ENCODE measurements around the gene RHNO1.

Gene RHNO1

GRCh38 chr12:2835691-2836403, 41.2 kb upstream of the RHNO1 start:
- TF ChIP-seq CTCF (IDR thresholded peaks at IDR 0.05; ENCODE audit: low read length), result no peak
- no peak for TF ChIP-seq EZH2 (optimal IDR thresholded peaks at IDR 0.05; ENCODE audit: low read depth, low read length)
- TF ChIP-seq EZH2phosphoT487 (IDR thresholded peaks at IDR 0.05; ENCODE audit: low read length), result no peak
- Histone ChIP-seq H3K9me2 (replicated peaks; ENCODE audit: insufficient read depth, low read length) (no peaks in the 10 kb centered on the region), H3K27me3 (replicated peaks; ENCODE audit: insufficient read depth, low read length) (no peaks in the 10 kb centered on the region), H3K9ac (ENCODE audit: low read length) (no peak overlapping the region), H3K9me3 (replicated peaks; ENCODE audit: insufficient read depth, low read length) (no peaks in the 10 kb centered on the region), H3K4me3 (ENCODE audit: low read length) (no peak overlapping the region), H3K27ac (ENCODE audit: low read length) (no peak overlapping the region), H3K4me2 (ENCODE audit: low read depth, low read length) (no peak overlapping the region), H4K20me1 (ENCODE audit: insufficient read depth, low read length) (no peaks in the 10 kb centered on the region), H3K79me2 (ENCODE audit: low read length) (no peaks in the 10 kb centered on the region), H2AFZ (ENCODE audit: low read length) (no peak overlapping the region), H3K36me3 (replicated peaks; ENCODE audit: insufficient read depth, low read length) (no peaks in the 10 kb centered on the region), H3F3A (ENCODE audit: insufficient read depth, low read length) (no peaks in the 10 kb centered on the region), H3K4me1 (ENCODE audit: low read length) (no peaks in the 10 kb centered on the region)
- DNase-seq, result no peak

- no peak overlapping the region for H2AFZ ChIP-seq (ENCODE audit: low read length)
- no peaks in the 10 kb centered on the region for H3K4me1 ChIP-seq (ENCODE audit: low read length)
- H3K27ac ChIP-seq (ENCODE audit: low read length), result no peak overlapping the region
- no peak for DNase-seq
- no peak overlapping the region for H3K4me3 ChIP-seq (ENCODE audit: low read length)
- no peaks in the 10 kb centered on the region for H3K9me2 ChIP-seq (replicated peaks; ENCODE audit: insufficient read depth, low read length)
- H3K9ac ChIP-seq (ENCODE audit: low read length), result no peak overlapping the region
- H3K4me2 ChIP-seq (ENCODE audit: low read depth, low read length), result no peak overlapping the region
- H3K9me3 ChIP-seq (replicated peaks; ENCODE audit: insufficient read depth, low read length), result no peaks in the 10 kb centered on the region
- H3K27me3 ChIP-seq (replicated peaks; ENCODE audit: insufficient read depth, low read length), result no peaks in the 10 kb centered on the region
- H3F3A ChIP-seq (ENCODE audit: insufficient read depth, low read length), result no peaks in the 10 kb centered on the region
- no peaks in the 10 kb centered on the region for H4K20me1 ChIP-seq (ENCODE audit: insufficient read depth, low read length)
- H3K79me2 ChIP-seq (ENCODE audit: low read length), result no peaks in the 10 kb centered on the region
- H3K36me3 ChIP-seq (replicated peaks; ENCODE audit: insufficient read depth, low read length), result no peaks in the 10 kb centered on the region
- no peak for TF ChIP-seq EZH2phosphoT487 (IDR thresholded peaks at IDR 0.05; ENCODE audit: low read length)
- TF ChIP-seq CTCF (IDR thresholded peaks at IDR 0.05; ENCODE audit: low read length), result no peak
- no peak for TF ChIP-seq EZH2 (optimal IDR thresholded peaks at IDR 0.05; ENCODE audit: low read depth, low read length)
These were observed 40.4 kb upstream of the RHNO1 start for GRCh38 chr12:2836574-2836973.

GRCh38 chr12:2841056-2841650, 35.9 kb upstream of the RHNO1 start:
- H3K4me2 ChIP-seq (ENCODE audit: low read depth, low read length), result no peak overlapping the region

More at GRCh38 chr12:2841056-2841650, 35.9 kb upstream of the RHNO1 start:
- no peaks in the 10 kb centered on the region for H3K27me3 ChIP-seq (replicated peaks; ENCODE audit: insufficient read depth, low read length)
- H3K79me2 ChIP-seq (ENCODE audit: low read length), result no peaks in the 10 kb centered on the region
- no peaks in the 10 kb centered on the region for H3F3A ChIP-seq (ENCODE audit: insufficient read depth, low read length)
- no peak overlapping the region for H3K27ac ChIP-seq (ENCODE audit: low read length)
- no peaks in the 10 kb centered on the region for H3K9me2 ChIP-seq (replicated peaks; ENCODE audit: insufficient read depth, low read length)
- no peaks in the 10 kb centered on the region for H4K20me1 ChIP-seq (ENCODE audit: insufficient read depth, low read length)
- DNase-seq, result no peak
- TF ChIP-seq CTCF (IDR thresholded peaks at IDR 0.05; ENCODE audit: low read length) (no peak), EZH2 (optimal IDR thresholded peaks at IDR 0.05; ENCODE audit: low read depth, low read length) (no peak), EZH2phosphoT487 (IDR thresholded peaks at IDR 0.05; ENCODE audit: low read length) (no peak)
- H3K36me3 ChIP-seq (replicated peaks; ENCODE audit: insufficient read depth, low read length), result no peaks in the 10 kb centered on the region
- H3K4me1 ChIP-seq (ENCODE audit: low read length), result no peaks in the 10 kb centered on the region
- H3K9me3 ChIP-seq (replicated peaks; ENCODE audit: insufficient read depth, low read length), result no peaks in the 10 kb centered on the region
- H2AFZ ChIP-seq (ENCODE audit: low read length), result no peak overlapping the region
- no peak overlapping the region for H3K9ac ChIP-seq (ENCODE audit: low read length)
- no peak overlapping the region for H3K4me3 ChIP-seq (ENCODE audit: low read length)
